ENCODE data around the gene TRAPPC6A. TPM values are rescaled to one million over a fixed set of nuclear protein-coding genes. Genes with fewer than 3 reads are reported as not detected.

The TRAPPC6A gene
- total and polyA plus RNA-seq, 2 experiments from 2014 or later: 29.4 to 74.7 TPM

- no peak for TF ChIP-seq ZNF462 (CRISPR knock-in tag; IDR thresholded peaks at IDR 0.05)
Measured at GRCh38 chr19:45113628-45114027, 64.4 kb downstream of the TRAPPC6A start (continued).

Other genes with a start within 250 kb of the TRAPPC6A start
- not detected in 2 replicates for gene APOC4, start 236.0 kb downstream of the TRAPPC6A start, total RNA-seq (2014; rRNA removed; shearing (Covaris generic))
- not detected in 2 replicates for gene APOC4, start 236.0 kb downstream of the TRAPPC6A start, polyA plus RNA-seq (2016; fragmentation: Nextera tagmentation; extraction: Ambion mirVana)
- gene APOC2, start 232.2 kb downstream of the TRAPPC6A start, total RNA-seq (2014; rRNA removed; shearing (Covaris generic)): not detected in 2 replicates
- not detected in 2 replicates for gene APOC2, start 232.2 kb downstream of the TRAPPC6A start, polyA plus RNA-seq (2016; fragmentation: Nextera tagmentation; extraction: Ambion mirVana)
- gene CLPTM1, start 222.9 kb downstream of the TRAPPC6A start, total RNA-seq (2014; rRNA removed; shearing (Covaris generic)): 70.6 and 71.5 TPM in 2 replicates
- gene CLPTM1, start 222.9 kb downstream of the TRAPPC6A start, polyA plus RNA-seq (2016; fragmentation: Nextera tagmentation; extraction: Ambion mirVana): 36.7 and 41.6 TPM in 2 replicates
- gene RELB, start 176.8 kb downstream of the TRAPPC6A start, total RNA-seq (2014; rRNA removed; shearing (Covaris generic)): 11.1 and 13.1 TPM in 2 replicates
- gene RELB, start 176.8 kb downstream of the TRAPPC6A start, polyA plus RNA-seq (2016; fragmentation: Nextera tagmentation; extraction: Ambion mirVana): 7.4 and 7.9 TPM in 2 replicates
- gene CLASRP, start 139.2 kb downstream of the TRAPPC6A start, total RNA-seq (2014; rRNA removed; shearing (Covaris generic)): 78.7 and 92.3 TPM in 2 replicates
- gene CLASRP, start 139.2 kb downstream of the TRAPPC6A start, polyA plus RNA-seq (2016; fragmentation: Nextera tagmentation; extraction: Ambion mirVana): 26.5 and 27.1 TPM in 2 replicates
- gene ZNF296, start 101.8 kb downstream of the TRAPPC6A start, total RNA-seq (2014; rRNA removed; shearing (Covaris generic)): 10.3 and 13.4 TPM in 2 replicates
- 16.5 and 18.6 TPM in 2 replicates for gene ZNF296, start 101.8 kb downstream of the TRAPPC6A start, polyA plus RNA-seq (2016; fragmentation: Nextera tagmentation; extraction: Ambion mirVana)
- 49.6 and 52.6 TPM in 2 replicates for gene GEMIN7, start 99.0 kb downstream of the TRAPPC6A start, total RNA-seq (2014; rRNA removed; shearing (Covaris generic))
- 90.5 and 91.6 TPM in 2 replicates for gene GEMIN7, start 99.0 kb downstream of the TRAPPC6A start, polyA plus RNA-seq (2016; fragmentation: Nextera tagmentation; extraction: Ambion mirVana)
- gene PPP1R37, start 85.1 kb downstream of the TRAPPC6A start, total RNA-seq (2014; rRNA removed; shearing (Covaris generic)): 33.3 and 47.2 TPM in 2 replicates
- gene PPP1R37, start 85.1 kb downstream of the TRAPPC6A start, polyA plus RNA-seq (2016; fragmentation: Nextera tagmentation; extraction: Ambion mirVana): 6.9 and 7.8 TPM in 2 replicates
- 1.3 and 2.2 TPM in 2 replicates for gene NKPD1, start 17.3 kb downstream of the TRAPPC6A start, total RNA-seq (2014; rRNA removed; shearing (Covaris generic))
- gene NKPD1, start 17.3 kb downstream of the TRAPPC6A start, polyA plus RNA-seq (2016; fragmentation: Nextera tagmentation; extraction: Ambion mirVana): 0.09 and 0.24 TPM in 2 replicates
- 15.9 and 16.0 TPM in 2 replicates for gene BLOC1S3, start 547 bp upstream of the TRAPPC6A start, total RNA-seq (2014; rRNA removed; shearing (Covaris generic))
- 2.5 and 5.0 TPM in 2 replicates for gene BLOC1S3, start 547 bp upstream of the TRAPPC6A start, polyA plus RNA-seq (2016; fragmentation: Nextera tagmentation; extraction: Ambion mirVana)
- gene EXOC3L2, start 67.2 kb upstream of the TRAPPC6A start, total RNA-seq (2014; rRNA removed; shearing (Covaris generic)): 0.35 and 3.2 TPM in 2 replicates
- gene EXOC3L2, start 67.2 kb upstream of the TRAPPC6A start, polyA plus RNA-seq (2016; fragmentation: Nextera tagmentation; extraction: Ambion mirVana): 2.0 and 2.8 TPM in 2 replicates
- gene MARK4, start 73.0 kb upstream of the TRAPPC6A start, total RNA-seq (2014; rRNA removed; shearing (Covaris generic)): 38.6 and 40.5 TPM in 2 replicates
- gene MARK4, start 73.0 kb upstream of the TRAPPC6A start, polyA plus RNA-seq (2016; fragmentation: Nextera tagmentation; extraction: Ambion mirVana): 15.8 and 16.6 TPM in 2 replicates
- not detected in 2 replicates for gene CKM, start 144.6 kb upstream of the TRAPPC6A start, total RNA-seq (2014; rRNA removed; shearing (Covaris generic))
- 0.47 TPM in 1 of 2 replicates, not detected in the other for gene CKM, start 144.6 kb upstream of the TRAPPC6A start, polyA plus RNA-seq (2016; fragmentation: Nextera tagmentation; extraction: Ambion mirVana)
- 4.2 and 6.4 TPM in 2 replicates for gene KLC3, start 162.5 kb upstream of the TRAPPC6A start, total RNA-seq (2014; rRNA removed; shearing (Covaris generic))
- gene KLC3, start 162.5 kb upstream of the TRAPPC6A start, polyA plus RNA-seq (2016; fragmentation: Nextera tagmentation; extraction: Ambion mirVana): 2.8 and 3.1 TPM in 2 replicates
- gene ERCC2, start 192.3 kb upstream of the TRAPPC6A start, total RNA-seq (2014; rRNA removed; shearing (Covaris generic)): 81.1 and 84.7 TPM in 2 replicates
- gene ERCC2, start 192.3 kb upstream of the TRAPPC6A start, polyA plus RNA-seq (2016; fragmentation: Nextera tagmentation; extraction: Ambion mirVana): 33.3 and 39.4 TPM in 2 replicates
- gene PPP1R13L, start 226.8 kb upstream of the TRAPPC6A start, total RNA-seq (2014; rRNA removed; shearing (Covaris generic)): 9.6 and 11.3 TPM in 2 replicates
- 12.9 and 15.5 TPM in 2 replicates for gene PPP1R13L, start 226.8 kb upstream of the TRAPPC6A start, polyA plus RNA-seq (2016; fragmentation: Nextera tagmentation; extraction: Ambion mirVana)
- gene POLR1G, start 228.4 kb upstream of the TRAPPC6A start, total RNA-seq (2014; rRNA removed; shearing (Covaris generic)): 33.0 and 34.1 TPM in 2 replicates
- gene POLR1G, start 228.4 kb upstream of the TRAPPC6A start, polyA plus RNA-seq (2016; fragmentation: Nextera tagmentation; extraction: Ambion mirVana): 85.9 and 91.1 TPM in 2 replicates
- 39.0 and 45.9 TPM in 2 replicates for gene ERCC1, start 245.7 kb upstream of the TRAPPC6A start, total RNA-seq (2014; rRNA removed; shearing (Covaris generic))
- 52.3 and 56.3 TPM in 2 replicates for gene ERCC1, start 245.7 kb upstream of the TRAPPC6A start, polyA plus RNA-seq (2016; fragmentation: Nextera tagmentation; extraction: Ambion mirVana)